ENCODE measurements around the gene CACNA2D1.

- TF ChIP-seq CTCF (IDR thresholded peaks at IDR 0.05), result no peak
- no peak for TF ChIP-seq EZH2phosphoT487 (IDR thresholded peaks at IDR 0.05)
- no peak for TF ChIP-seq EZH2 (IDR thresholded peaks at IDR 0.05)
These were observed 415.5 kb downstream of the CACNA2D1 start for GRCh38 chr7:82028097-82028496.

Data from neural progenitor cell (in vitro differentiated cells).